Adipocyte (in vitro differentiated cells): Measurements from ENCODE around the gene SMIM29.
"Not testable (repeated sequence)": the region's sequence is repeated elsewhere in the genome, so short reads cannot be mapped to it uniquely, and the experiment has no call there.

Experiments
- DNase-seq: peaks from one replicate; pipeline ENCODE4 v3.0.0-alpha.2; 2015; ENCODE audit warnings: low read depth
- H3K27me3 ChIP-seq: replicated peaks from 2 replicates; pipeline ENCODE4 v1.7.0; 2013; ENCODE audit warnings: mild to moderate bottlenecking, low read length, moderate library complexity; ENCODE audit not compliant: control insufficient read depth, insufficient read depth
- H3K36me3 ChIP-seq: 2 replicates; pipeline ENCODE4 v1.7.0; 2013; ENCODE audit warnings: low read length, mild to moderate bottlenecking, moderate library complexity; ENCODE audit not compliant: control insufficient read depth, insufficient read depth, severe bottlenecking
- H3K4me1 ChIP-seq: 2 replicates; pipeline ENCODE4 v1.7.0; 2013; ENCODE audit warnings: mild to moderate bottlenecking, low read length, moderate library complexity; ENCODE audit not compliant: control insufficient read depth, insufficient read depth
- H3K4me3 ChIP-seq: 2 replicates; pipeline ENCODE4 v1.7.0; 2013; ENCODE audit warnings: mild to moderate bottlenecking, low read length, moderate library complexity
- H3K9ac ChIP-seq: 2 replicates; pipeline ENCODE4 v1.7.0; 2013; ENCODE audit warnings: mild to moderate bottlenecking, low read length, moderate library complexity
- H3K9me3 ChIP-seq: 2 replicates; pipeline ENCODE4 v1.7.0; 2013; ENCODE audit warnings: mild to moderate bottlenecking, low read length, moderate library complexity; ENCODE audit not compliant: control insufficient read depth

SMIM29 gene

GRCh38 chr6:34245032-34245760 lies 3.6 kb downstream of the SMIM29 start:
- H3K4me3 ChIP-seq, H3K27me3 ChIP-seq, H3K9me3 ChIP-seq, H3K9ac ChIP-seq, DNase-seq: not testable (repeated sequence)
- Histone ChIP-seq H3K4me1 (peaks cover 32% of the 10 kb centered on the region), H3K36me3 (peaks cover 23% of the 10 kb centered on the region)

GRCh38 chr6:34243901-34244884 lies 4.6 kb downstream of the SMIM29 start:
- peaks cover 32% of the 10 kb centered on the region for H3K4me1 ChIP-seq
- H3K9ac ChIP-seq = peak overlapping the region; percentile 40

GRCh38 chr6:34243131-34243771 lies 5.6 kb downstream of the SMIM29 start:
- H3K9me3 ChIP-seq = no peaks in the 10 kb centered on the region
- H3K27me3 ChIP-seq = no peaks in the 10 kb centered on the region
- DNase-seq = no peak
- H3K36me3 ChIP-seq = peaks cover 23% of the 10 kb centered on the region
- H3K4me1 ChIP-seq = peaks cover 35% of the 10 kb centered on the region
- peak overlapping the region; percentile 40 for H3K9ac ChIP-seq
- no peak overlapping the region for H3K4me3 ChIP-seq

More at GRCh38 chr6:34243901-34244884, 4.6 kb downstream of the SMIM29 start:
- peak overlapping the region; percentile 43 for H3K4me3 ChIP-seq
- no peaks in the 10 kb centered on the region for H3K9me3 ChIP-seq
- peak; percentile 96 for DNase-seq
- H3K27me3 ChIP-seq = no peaks in the 10 kb centered on the region
- peaks cover 23% of the 10 kb centered on the region for H3K36me3 ChIP-seq

GRCh38 chr6:34242252-34243130 lies 6.3 kb downstream of the SMIM29 start:
- Histone ChIP-seq H3K27me3 (no peaks in the 10 kb centered on the region), H3K36me3 (peaks cover 23% of the 10 kb centered on the region), H3K9ac (peak overlapping the region; percentile 40), H3K4me1 (peaks cover 33% of the 10 kb centered on the region), H3K4me3 (no peak overlapping the region), H3K9me3 (no peaks in the 10 kb centered on the region)
- DNase-seq = no peak

- Histone ChIP-seq H3K4me3 (no peak overlapping the region), H3K9ac (no peak overlapping the region), H3K27me3 (no peaks in the 10 kb centered on the region), H3K9me3 (no peaks in the 10 kb centered on the region), H3K36me3 (peaks cover 21% of the 10 kb centered on the region), H3K4me1 (peaks cover 33% of the 10 kb centered on the region)
- no peak for DNase-seq
Measured at GRCh38 chr6:34241351-34242215, 7.2 kb downstream of the SMIM29 start.

GRCh38 chr6:34240329-34241248 lies 8.2 kb downstream of the SMIM29 start:
- no peak overlapping the region for H3K4me3 ChIP-seq
- no peak overlapping the region for H3K9ac ChIP-seq
- H3K4me1 ChIP-seq = peaks cover 41% of the 10 kb centered on the region
- DNase-seq = no peak
- H3K9me3 ChIP-seq = no peaks in the 10 kb centered on the region
- H3K27me3 ChIP-seq = no peaks in the 10 kb centered on the region
- peaks cover 20% of the 10 kb centered on the region for H3K36me3 ChIP-seq

- peaks cover 41% of the 10 kb centered on the region for H3K4me1 ChIP-seq
- no peak overlapping the region for H3K4me3 ChIP-seq
- peaks cover 20% of the 10 kb centered on the region for H3K36me3 ChIP-seq
- H3K27me3 ChIP-seq = no peaks in the 10 kb centered on the region
- no peak overlapping the region for H3K9ac ChIP-seq
- no peak for DNase-seq
- no peaks in the 10 kb centered on the region for H3K9me3 ChIP-seq
Measured at GRCh38 chr6:34239893-34240292, 8.9 kb downstream of the SMIM29 start.

GRCh38 chr6:34239500-34239825 lies 9.3 kb downstream of the SMIM29 start:
- Histone ChIP-seq H3K36me3 (peaks cover 20% of the 10 kb centered on the region), H3K4me1 (peaks cover 39% of the 10 kb centered on the region), H3K9me3 (no peaks in the 10 kb centered on the region), H3K4me3 (no peak overlapping the region), H3K9ac (peak overlapping the region; percentile 12), H3K27me3 (no peaks in the 10 kb centered on the region)
- no peak for DNase-seq
